Activated T-helper 1 cell treated with anti-CD3 and anti-CD28 coated beads, Interleukin-2, amount 50 U/mL, for 16 hours (primary cell): ENCODE measurements around the gene NDUFAB1.
A peak's percentile ranks its signal among the peaks of the same experiment; 100 is the strongest.
"Not testable (repeated sequence)": the region's sequence is repeated elsewhere in the genome, so short reads cannot be mapped to it uniquely, and the experiment has no call there.

Experiments
- DNase-seq, 2 donors: peaks; one replicate each; pipeline ENCODE4 v3.0.0-alpha.2; 2020; ENCODE audit warnings: low read depth in 1 of 2, low spot score in 1 of 2

The NDUFAB1 gene

GRCh38 chr16:23595951-23596720, at the start of gene NDUFAB1:
NDUFAB1 (minus strand) TSS chr16:23596316; CDS start chr16:23596290, 26 bp downstream.
- peak; percentile 86 to 88 for DNase-seq

DNA sequence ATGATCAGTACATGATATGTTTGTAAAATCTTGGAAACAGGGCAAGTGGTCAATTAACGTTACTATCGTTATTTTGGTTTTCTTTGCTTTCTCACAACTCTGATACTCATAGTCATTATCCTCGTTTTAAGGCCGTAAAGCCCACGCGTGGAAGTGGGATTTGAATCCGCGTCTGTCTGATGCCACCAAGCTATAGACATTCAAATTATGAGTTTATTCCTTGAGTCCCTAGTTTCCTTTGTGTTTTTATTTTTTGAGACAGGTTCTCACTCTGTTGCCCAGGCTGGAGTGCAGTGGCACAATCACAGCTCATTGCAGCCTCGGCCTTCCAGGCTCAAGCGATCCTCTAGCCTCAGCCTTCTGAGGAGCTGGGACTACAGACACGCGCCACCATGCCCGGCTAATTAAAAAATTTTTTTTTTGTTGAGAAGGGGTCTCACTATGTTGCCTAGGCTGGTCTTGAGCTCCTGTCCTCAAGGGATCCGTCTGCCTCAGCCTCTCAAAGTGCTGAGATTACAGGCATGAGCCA, 46.2 kb upstream of the NDUFAB1 start:
- DNase-seq, result no peak

DNA sequence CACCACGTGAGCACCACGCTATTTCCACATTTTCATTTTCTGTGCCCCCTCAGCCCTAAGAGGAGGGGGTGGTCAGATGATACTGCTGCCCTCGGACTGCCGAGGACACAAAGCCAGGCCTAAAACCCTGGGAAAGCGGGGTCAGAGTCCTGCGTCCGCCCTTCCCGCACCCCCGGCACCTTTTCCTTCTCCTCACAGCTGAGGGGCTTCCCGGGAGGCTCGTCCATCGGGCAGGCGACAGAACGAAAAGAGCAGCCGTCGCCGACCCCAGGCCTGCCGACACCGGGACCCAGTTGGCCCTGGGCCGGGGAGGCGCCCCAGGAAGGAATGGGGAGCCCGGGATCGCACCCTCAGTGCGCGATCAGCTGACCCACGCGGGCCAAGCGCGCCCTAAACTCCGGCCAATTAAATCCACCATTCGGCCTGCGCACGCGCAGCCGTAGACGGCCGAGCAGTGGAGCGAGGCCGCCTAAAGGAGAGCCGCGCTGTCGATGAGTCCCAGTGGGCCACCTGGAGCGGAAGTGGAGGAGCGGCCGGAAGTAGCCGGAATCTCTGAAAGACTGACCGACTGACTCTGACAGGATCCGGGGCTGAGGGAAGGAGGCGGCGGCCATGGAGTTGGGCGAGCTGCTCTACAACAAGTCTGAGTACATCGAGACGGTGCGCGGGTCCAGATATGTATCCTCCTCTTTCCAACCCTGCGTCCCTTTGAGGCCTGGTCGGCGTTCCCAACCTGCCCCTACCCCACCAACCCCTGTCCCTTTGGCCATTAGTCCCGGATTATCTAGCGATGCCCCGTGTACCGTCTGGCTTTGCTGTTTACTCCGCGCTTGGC, 45.0 kb upstream of the NDUFAB1 start, which contains the start of the genes DCTN5 and PALB2:
Gene DCTN5 (plus strand): TSS at position 536 of the 835 bp plus-strand sequence. CDS start 77 bp downstream, at position 613.
Gene PALB2 (minus strand): TSS at position 380 of the 835 bp plus-strand sequence. CDS start 153 bp downstream, at position 227.
- DNase-seq, result peak; percentile 59 to 80

DNA sequence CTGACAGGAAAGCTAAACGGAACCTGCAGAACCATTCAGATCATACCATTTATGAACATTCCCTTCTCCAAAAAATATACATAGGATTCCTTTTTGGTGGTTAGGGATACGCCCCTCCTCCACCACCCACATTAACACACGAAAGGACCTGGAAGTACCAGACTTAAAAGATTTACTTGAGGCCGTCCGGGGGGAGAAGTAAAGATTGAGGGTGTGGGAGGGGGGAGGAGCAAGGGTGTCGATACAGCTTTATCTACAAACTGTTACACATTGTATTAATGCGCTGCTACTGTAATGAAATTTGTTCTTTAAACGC, 44.5 kb upstream of the NDUFAB1 start:
- no peak for DNase-seq

DNA sequence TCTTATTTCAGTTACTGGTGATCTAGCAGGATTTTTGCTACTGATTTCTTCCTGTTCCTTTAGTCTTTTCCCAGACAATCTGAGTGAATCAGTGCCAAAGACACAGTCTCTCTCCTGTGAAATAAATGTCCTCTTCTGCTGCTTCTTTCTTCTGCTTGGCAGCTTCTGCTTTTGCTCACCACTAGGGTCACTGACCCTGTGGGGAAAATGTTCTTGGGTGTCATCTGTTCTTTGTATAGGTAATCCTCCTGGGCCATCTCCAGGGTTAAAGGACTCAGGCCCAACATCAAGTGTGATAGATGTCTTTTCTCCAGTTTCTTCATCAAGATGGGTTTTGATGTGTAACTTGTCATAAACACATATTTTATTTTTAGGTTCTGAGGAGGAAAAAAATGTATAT, 39.8 kb upstream of the NDUFAB1 start:
- DNase-seq, result no peak

DNA sequence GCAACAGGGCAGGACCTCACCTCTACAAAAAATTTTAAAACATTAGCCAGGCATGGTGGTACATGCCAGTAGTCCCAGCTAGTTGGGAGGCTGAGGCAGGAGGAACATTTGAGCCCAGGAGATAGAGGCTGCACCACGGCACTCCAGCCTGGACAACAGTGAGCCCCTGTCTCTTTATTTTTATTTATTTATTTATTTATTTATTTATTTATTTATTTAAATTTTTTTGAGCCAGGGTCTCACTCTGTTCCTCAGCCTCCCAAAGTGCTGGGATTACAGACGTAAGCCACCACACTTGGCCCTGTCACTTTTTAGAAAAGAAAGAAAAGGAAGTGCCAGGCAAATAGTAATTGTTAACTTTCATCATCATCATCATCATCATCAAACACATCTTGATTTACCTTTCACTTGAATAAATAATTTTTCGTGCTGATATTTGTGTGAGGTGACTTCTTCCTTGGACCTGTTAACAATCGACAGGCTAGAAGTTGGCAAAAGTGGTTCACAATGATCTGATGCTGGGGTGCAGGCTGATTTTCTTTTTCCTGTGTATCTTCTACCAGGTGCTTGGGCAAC, 38.4 kb upstream of the NDUFAB1 start:
- no peak for DNase-seq

DNA sequence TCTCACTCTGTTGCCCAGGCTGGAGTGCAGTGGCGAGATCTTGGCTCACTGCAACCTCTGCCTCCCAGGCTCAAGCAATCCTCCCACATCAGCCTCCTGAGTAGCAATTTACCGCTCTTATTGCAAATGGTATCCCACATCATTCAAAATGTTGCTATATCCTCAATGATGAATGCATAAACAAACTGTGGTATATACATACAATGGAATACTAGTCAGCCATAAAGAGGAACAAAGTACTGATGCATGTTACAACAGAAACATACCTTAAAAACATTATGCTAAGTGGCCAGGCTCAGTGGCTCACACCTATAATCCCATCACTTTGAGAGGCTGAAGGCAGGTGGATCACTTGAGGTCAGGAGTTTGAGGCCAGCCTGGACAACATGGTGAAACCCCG, 35.8 kb upstream of the NDUFAB1 start:
- not testable (repeated sequence) for DNase-seq

DNA sequence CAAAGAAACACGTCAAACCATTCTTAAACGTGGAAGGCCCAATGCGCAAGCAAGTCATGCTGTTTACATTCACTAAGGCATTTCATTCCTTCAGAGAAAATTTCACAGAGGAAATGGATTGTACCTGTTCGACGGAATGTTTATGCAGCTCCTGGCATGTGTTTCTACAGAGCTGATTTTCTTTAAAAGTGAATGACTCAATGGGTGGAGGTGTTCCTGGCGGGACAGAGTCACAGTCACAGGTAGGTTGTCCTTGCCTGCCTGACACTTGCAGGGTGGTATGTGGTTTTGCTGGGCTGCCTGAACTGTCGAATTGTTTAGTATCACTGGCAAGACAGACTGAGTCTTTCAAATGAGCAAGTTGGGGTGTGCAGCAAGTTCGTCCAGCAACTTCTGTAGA, 33.4 kb upstream of the NDUFAB1 start:
- DNase-seq, result no peak

- DNase-seq, result no peak
These were observed 28.0 kb upstream of the NDUFAB1 start for GRCh38 chr16:23624092-23624491.

GRCh38 chr16:23615805-23616204, 19.7 kb upstream of the NDUFAB1 start:
- no peak for DNase-seq

- DNase-seq, result no peak
These were observed 15.8 kb upstream of the NDUFAB1 start for GRCh38 chr16:23611936-23612335.

- DNase-seq, result not testable (repeated sequence)
These were observed 14.8 kb upstream of the NDUFAB1 start for GRCh38 chr16:23610905-23611304.

DNA sequence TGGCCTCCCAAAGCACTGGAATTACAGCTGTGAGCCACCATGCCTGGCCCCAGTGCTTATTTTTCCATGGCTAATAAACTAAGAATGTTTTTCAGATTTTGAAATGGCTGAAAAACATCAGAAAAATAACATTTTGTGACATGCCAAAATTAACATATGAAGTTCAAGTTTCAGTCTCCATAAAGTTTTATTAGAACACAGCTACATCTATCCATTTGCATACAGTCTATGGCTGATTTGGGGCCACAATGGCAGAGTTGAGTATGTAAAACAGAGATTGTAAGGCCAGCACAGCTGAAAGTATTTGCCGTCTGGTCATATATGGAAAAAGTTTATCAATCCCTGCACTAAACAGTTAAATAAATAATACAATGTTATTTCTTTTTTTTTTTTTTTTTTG, 13.8 kb upstream of the NDUFAB1 start:
- DNase-seq, result no peak

DNA sequence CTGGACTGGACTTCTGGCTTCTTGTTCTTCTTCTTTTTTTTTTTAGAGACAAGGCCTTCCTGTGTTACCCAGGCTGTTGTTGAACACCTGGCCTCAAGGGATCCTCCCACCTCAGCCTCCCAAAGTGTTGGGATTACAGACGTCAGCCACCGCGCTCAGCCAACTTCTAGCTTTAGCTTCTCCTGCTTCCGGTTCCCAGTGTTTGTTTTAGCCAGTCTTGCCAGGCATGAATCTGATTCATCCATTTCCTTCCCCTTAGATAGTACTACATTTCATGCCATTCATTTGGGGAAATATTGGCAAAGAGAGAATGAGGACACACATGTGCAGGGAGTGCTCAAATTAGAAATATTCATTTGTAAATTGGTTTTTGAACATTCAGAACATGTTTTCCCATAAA, 12.1 kb upstream of the NDUFAB1 start:
- DNase-seq, result no peak

DNA sequence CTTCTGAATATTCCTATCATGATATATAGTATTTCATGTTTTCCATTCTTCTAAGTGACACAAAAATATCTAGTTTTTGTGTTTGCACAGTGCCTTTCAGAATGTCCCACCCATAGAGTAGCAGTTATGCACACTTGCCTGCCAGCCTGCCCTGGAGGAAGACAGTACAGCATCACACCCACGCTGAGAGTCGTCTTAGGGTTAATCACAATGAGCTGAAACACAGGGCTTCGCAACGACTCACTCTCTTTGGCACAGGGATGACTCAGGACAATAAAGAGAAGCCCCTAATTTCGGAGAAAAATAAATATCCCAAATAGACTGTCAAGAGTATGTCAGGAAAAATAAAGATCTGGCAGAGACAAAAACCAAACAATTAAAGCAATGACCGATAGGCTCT, 11.6 kb upstream of the NDUFAB1 start:
- no peak for DNase-seq

DNA sequence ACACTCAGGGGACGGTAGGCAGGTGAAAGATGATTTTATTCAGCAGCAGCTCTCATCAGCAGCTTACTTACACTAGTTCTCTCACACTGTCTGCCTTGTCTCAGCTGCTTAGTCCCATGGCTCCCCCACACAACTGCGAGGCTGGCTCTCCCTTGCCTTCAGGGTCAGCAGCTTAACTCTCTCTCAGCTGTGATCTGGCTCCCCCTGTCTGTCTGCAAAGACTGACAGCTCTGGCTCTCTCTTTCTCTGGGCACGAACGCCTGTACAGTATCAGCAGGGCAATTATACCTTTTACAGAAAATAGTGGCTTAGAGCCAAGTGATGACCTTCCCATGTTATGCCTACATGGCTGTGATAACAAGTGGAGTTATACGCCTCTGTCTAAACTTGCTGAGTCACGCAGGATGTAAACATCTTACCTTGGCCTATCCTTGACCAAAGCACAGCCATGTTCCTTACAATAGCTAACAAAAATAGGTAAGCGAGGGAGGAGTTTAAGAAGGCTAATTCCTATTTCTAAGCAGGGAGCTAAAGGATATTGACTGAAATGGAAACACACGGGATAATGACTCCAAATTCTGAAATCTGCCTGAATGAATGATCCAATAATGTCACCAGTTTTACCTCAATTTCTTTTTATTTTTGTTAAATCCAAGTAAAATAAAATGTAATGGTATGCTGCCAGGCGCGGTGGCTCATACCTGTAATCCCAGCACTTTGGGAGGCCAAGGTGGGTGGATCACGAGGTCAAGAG, 1.1 kb upstream of the NDUFAB1 start:
- no peak for DNase-seq

DNA sequence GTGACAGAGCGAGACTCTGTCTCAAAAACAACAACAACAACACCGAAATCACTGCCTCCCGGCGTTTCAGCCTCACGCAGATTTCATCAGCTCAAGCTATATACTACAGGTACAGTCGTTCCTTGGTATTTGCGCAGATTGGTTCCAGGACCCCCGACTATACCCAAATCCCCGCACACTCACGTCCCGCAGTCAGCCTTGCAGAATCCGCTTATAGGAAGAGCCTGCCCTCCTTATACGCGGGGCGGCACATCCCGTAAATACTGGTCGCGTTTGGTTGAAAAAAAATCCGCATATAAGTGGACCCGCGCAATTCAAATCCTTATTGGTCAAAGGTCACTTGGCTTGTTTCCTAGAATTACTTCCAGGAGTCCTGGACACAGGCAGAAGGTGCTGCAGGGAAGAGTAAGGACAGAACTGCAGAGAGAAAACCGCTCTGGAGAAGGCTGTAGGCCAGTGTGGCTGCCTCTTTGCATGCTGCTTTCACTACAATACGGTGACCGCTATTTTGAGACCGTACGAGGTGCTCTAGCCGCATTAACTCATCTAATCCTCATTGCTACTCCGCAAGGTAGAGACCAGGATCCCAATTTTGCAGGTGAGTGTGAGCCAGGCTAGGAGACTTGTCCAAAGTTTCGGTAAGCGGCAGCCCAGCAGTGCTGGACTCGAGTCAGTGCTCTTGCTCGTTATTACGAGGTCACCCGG, 718 bp downstream of the NDUFAB1 start:
- no peak for DNase-seq

GRCh38 chr16:23594186-23594585, 1.9 kb downstream of the NDUFAB1 start:
- no peak for DNase-seq

DNA sequence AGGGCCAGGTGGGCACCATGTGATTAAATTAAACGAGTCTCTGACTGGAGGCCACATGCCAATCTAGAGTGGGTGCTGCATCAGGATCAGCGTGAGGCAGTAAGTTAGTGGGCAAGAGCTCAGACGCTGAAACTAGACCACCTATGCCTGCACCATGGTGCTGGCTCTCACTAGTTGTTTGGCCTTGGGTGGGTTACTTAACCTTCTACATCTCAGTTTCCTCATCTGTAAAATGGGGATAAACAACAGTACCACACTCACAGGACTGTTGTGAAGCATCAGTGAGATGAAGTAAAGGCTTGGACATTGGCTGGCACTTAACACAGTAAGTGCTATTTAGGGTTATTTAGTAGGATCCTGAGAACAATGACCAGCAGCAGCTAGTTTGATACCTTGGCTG, 5.9 kb downstream of the NDUFAB1 start:
- DNase-seq, result no peak

DNA sequence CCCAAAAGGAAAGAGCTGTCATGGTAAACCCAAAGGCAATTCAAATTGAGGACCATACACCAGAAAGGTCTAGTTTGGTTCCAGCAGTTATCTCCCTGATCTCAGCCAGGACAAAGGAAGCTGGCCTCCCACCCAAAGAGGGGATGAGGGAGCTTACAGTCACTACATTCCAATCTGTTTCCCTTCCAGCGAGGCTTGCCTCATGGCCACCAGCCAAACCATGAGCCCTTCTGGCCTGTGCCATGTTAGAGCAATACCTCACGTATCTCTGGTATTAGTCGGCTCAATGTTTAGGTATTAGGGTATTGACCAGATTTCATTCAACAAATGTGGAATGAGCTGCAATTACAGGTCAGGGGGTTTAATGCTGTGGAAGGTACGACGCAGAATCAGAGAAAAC, 8.4 kb downstream of the NDUFAB1 start:
- DNase-seq, result no peak
